GM19328 (cell line): Measurements from ENCODE around the gene NXN.
"Not testable (repeated sequence)": the region's sequence is repeated elsewhere in the genome, so short reads cannot be mapped to it uniquely, and the experiment has no call there.

Experiments used
- ATAC-seq: cut with Tn5 transposase; IDR thresholded peaks from one replicate; pipeline ENCODE4 v1.9.1; 2021; ENCODE audit warnings: mild to moderate bottlenecking, moderate library complexity; ENCODE audit not compliant: unreplicated experiment

Gene NXN

GRCh38 chr17:956905-957304 lies 22.7 kb downstream of the NXN start:
- ATAC-seq, result no peak

- no peak for ATAC-seq
Measured at GRCh38 chr17:954431-955164, 25.0 kb downstream of the NXN start.

GRCh38 chr17:953767-954166 lies 25.8 kb downstream of the NXN start:
- ATAC-seq, result no peak

GRCh38 chr17:952592-952991 lies 27.0 kb downstream of the NXN start:
- ATAC-seq, result not testable (repeated sequence)

- no peak for ATAC-seq
Measured at GRCh38 chr17:951325-952132, 28.0 kb downstream of the NXN start.

GRCh38 chr17:949623-950303 lies 29.8 kb downstream of the NXN start:
- ATAC-seq, result no peak

GRCh38 chr17:948284-948852 lies 31.2 kb downstream of the NXN start:
- no peak for ATAC-seq

- no peak for ATAC-seq
Measured at GRCh38 chr17:946510-947236, 32.9 kb downstream of the NXN start.

GRCh38 chr17:945672-946071 lies 33.9 kb downstream of the NXN start:
- no peak for ATAC-seq

- no peak for ATAC-seq
Measured at GRCh38 chr17:944266-944826, 35.2 kb downstream of the NXN start.

GRCh38 chr17:935485-935884 lies 44.1 kb downstream of the NXN start:
- no peak for ATAC-seq

GRCh38 chr17:933312-934073 lies 46.1 kb downstream of the NXN start:
- ATAC-seq, result no peak

- no peak for ATAC-seq
Measured at GRCh38 chr17:930258-930657, 49.3 kb downstream of the NXN start.

- no peak for ATAC-seq
Measured at GRCh38 chr17:929586-929985, 50.0 kb downstream of the NXN start.

- ATAC-seq, result no peak
Measured at GRCh38 chr17:927611-928461, 51.7 kb downstream of the NXN start.

GRCh38 chr17:925817-926216 lies 53.8 kb downstream of the NXN start:
- no peak for ATAC-seq

- no peak for ATAC-seq
Measured at GRCh38 chr17:924711-925475, 54.7 kb downstream of the NXN start.

- ATAC-seq, result not testable (repeated sequence)
Measured at GRCh38 chr17:924306-924705, 55.3 kb downstream of the NXN start.
